Fibroblast of lung (primary cell): ENCODE results near the gene USP36. TPM values are rescaled to one million over a fixed set of nuclear protein-coding genes. Genes with fewer than 3 reads are reported as not detected.

ENCODE experiments used
- DNase-seq, 2 donors: peaks; one replicate each; pipeline versions ENCODE4 v3.0.0 to v3.0.0-alpha.2; 2010; ENCODE audit warnings: low read depth in 2 of 2
- H2AFZ ChIP-seq: 2 replicates; pipeline ENCODE4 v1.5.1; 2012; ENCODE audit warnings: low read length, control low read depth, inconsistent platforms
- H3K27ac ChIP-seq: 2 replicates; pipeline ENCODE4 v1.5.1; 2011; ENCODE audit warnings: low read length, control low read depth; ENCODE audit not compliant: insufficient read depth
- H3K27me3 ChIP-seq: 2 replicates; pipeline ENCODE4 v1.5.1; 2011; ENCODE audit warnings: mild to moderate bottlenecking, low read length; ENCODE audit not compliant: control insufficient read depth, insufficient read depth
- H3K36me3 ChIP-seq: 2 replicates; pipeline ENCODE4 v1.5.1; 2011; ENCODE audit warnings: low read length; ENCODE audit not compliant: control insufficient read depth, insufficient read depth
- H3K4me1 ChIP-seq: 2 replicates; pipeline ENCODE4 v1.5.1; 2011; ENCODE audit warnings: low read length; ENCODE audit not compliant: control insufficient read depth, insufficient read depth; ENCODE audit errors: extremely low read depth
- H3K4me2 ChIP-seq: 2 replicates; pipeline ENCODE4 v1.5.1; 2011; ENCODE audit warnings: low read length, control low read depth; ENCODE audit not compliant: insufficient read depth; ENCODE audit errors: extremely low read depth
- H3K4me3 ChIP-seq, 4 experiments: fragments of 200-600 bp in 1 of 4; sonication (generic) in 1 of 4; replicated peaks in 1 of 4; 2 replicates each; pipeline ENCODE4 v1.5.1; 2011 to 2016; ENCODE audit warnings: low read length in 4 of 4, low read depth in 3 of 4, mild to moderate bottlenecking in 3 of 4, control low read depth in 2 of 4, inconsistent platforms in 1 of 4, mixed read lengths in 1 of 4; ENCODE audit not compliant: insufficient read depth in 1 of 4; ENCODE audit errors: control extremely low read depth in 1 of 4
- H3K79me2 ChIP-seq: 2 replicates; pipeline ENCODE4 v1.5.1; 2012; ENCODE audit warnings: mild to moderate bottlenecking, low read length, inconsistent platforms; ENCODE audit not compliant: control insufficient read depth, insufficient read depth
- H3K9ac ChIP-seq: 2 replicates; pipeline ENCODE4 v1.5.1; 2011; ENCODE audit warnings: mild to moderate bottlenecking, low read length, control low read depth; ENCODE audit not compliant: insufficient read depth
- H3K9me3 ChIP-seq: 2 replicates; pipeline ENCODE4 v1.5.1; 2012; ENCODE audit warnings: low read depth, low read length; ENCODE audit not compliant: control insufficient read depth, insufficient read depth
- H4K20me1 ChIP-seq: 2 replicates; pipeline ENCODE4 v1.5.1; 2011; ENCODE audit warnings: low read length; ENCODE audit not compliant: control insufficient read depth, insufficient read depth; ENCODE audit errors: extremely low read depth
- CTCF ChIP-seq, 2 donors: IDR thresholded peaks in 1 of 2; conservative IDR thresholded peaks in 1 of 2; 1 replicate in 1 of 2; 2 replicates in 1 of 2; pipeline ENCODE4 v1.5.1; 2011 to 2012; ENCODE audit warnings: low read length in 2 of 2, control low read depth in 1 of 2, inconsistent platforms in 1 of 2, low read depth in 1 of 2, mild to moderate bottlenecking in 1 of 2
- EZH2 ChIP-seq: IDR thresholded peaks from 2 replicates; pipeline ENCODE4 v1.5.1; 2012; ENCODE audit warnings: low read length, control low read depth, mild to moderate bottlenecking; ENCODE audit errors: missing control alignments
- polyA plus RNA-seq, 2 donors: library from polyadenylated mRNA; depleted of rRNA in 1 of 2; stranded (reverse) in 1 of 2; unstranded in 1 of 2; fragments of >200 nt; gene quantifications; 2 replicates each; pipeline ENCODE4 v1.2.1, GENCODE V29; 2011 to 2012; ENCODE audit warnings: missing spikeins in 1 of 2
- total RNA-seq: library from RNA; depleted of rRNA; stranded (reverse); fragments of >200 nt; gene quantifications from 2 replicates; pipeline ENCODE4 v1.2.1, GENCODE V29; 2014

Gene USP36
- total and polyA plus RNA-seq, 2 donors (not counting 1 experiment from before 2014, with no cell fraction given): 15.4 to 18.3 TPM

DNA sequence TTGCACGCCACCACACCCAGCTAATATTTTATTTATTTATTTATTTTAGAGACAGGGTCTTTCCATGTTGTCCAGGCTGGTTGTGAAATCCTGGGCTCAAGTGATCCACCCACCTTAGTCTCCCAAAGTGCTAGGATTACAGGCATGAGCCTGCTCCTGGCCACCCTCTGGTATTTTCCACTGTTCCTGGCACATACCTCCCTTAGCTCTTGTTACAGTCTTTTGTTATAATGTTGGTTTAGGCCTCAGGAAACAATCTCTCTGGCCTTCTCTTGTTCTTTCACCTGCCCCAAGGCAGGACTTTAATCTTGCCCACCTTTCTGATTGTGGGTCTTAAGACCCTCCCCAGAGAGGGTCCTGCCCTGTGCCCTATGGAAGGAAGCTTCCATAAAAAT, 55.0 kb downstream of the USP36 start:
- no peak for TF ChIP-seq CTCF (conservative IDR thresholded peaks at IDR 0.05 in 1 of 2, IDR thresholded peaks at IDR 0.05 in 1 of 2; ENCODE audit: low read depth in 1 of 2, low read length in 2 of 2)
- Histone ChIP-seq H2AFZ (no peak overlapping the region), H3K4me1 (peaks cover 10% of the 10 kb centered on the region), H3K4me3 (no peak overlapping the region), H4K20me1 (no peaks in the 10 kb centered on the region), H3K27ac (no peak overlapping the region), H3K79me2 (peaks cover 5% of the 10 kb centered on the region), H3K9ac (no peak overlapping the region), H3K27me3 (no peaks in the 10 kb centered on the region), H3K9me3 (no peaks in the 10 kb centered on the region), H3K36me3 (no peaks in the 10 kb centered on the region), H3K4me2 (no peak overlapping the region)
- no peak for DNase-seq

DNA sequence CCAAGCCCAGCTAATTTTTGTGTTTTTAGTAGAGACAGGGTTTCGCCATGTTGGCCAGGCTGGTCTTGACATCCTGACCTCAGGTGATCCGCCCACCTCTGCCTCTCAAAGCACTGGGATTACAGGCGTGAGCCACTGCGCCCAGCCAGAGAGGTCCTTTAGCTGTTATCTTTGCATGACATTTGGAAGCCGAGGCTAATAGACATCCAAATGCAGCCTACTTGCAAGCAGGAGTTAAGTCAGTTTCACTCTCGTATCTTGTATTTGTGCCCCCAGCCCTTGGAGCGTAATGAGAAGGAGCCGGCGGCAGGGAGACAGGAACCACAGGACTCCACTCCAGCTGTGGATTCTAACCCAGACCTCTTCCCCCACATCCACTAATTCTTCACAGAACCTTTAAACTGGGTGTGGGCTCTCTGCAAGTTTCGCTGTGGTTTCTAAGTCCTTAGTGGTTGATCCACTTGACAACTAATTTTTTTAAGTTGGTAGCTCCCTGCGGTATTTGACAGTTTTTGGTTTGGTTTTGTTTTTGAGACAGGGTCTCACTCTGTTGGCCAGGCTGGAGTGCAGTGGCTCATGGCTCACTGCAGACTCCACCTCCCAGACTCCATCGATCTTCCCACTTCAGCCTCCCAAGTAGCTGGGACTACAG, 55.5 kb downstream of the USP36 start:
- Histone ChIP-seq H3K4me2 (no peak overlapping the region), H3K27ac (no peak overlapping the region), H2AFZ (no peak overlapping the region), H3K79me2 (peaks cover 8% of the 10 kb centered on the region), H3K4me3 (no peak overlapping the region), H3K9ac (no peak overlapping the region), H3K36me3 (no peaks in the 10 kb centered on the region), H3K9me3 (no peaks in the 10 kb centered on the region), H3K27me3 (no peaks in the 10 kb centered on the region), H3K4me1 (peaks cover 10% of the 10 kb centered on the region), H4K20me1 (no peaks in the 10 kb centered on the region)
- DNase-seq: no peak
- TF ChIP-seq CTCF (conservative IDR thresholded peaks at IDR 0.05 in 1 of 2, IDR thresholded peaks at IDR 0.05 in 1 of 2; ENCODE audit: low read depth in 1 of 2, low read length in 2 of 2): no peak
- TF ChIP-seq EZH2: no peak

DNA sequence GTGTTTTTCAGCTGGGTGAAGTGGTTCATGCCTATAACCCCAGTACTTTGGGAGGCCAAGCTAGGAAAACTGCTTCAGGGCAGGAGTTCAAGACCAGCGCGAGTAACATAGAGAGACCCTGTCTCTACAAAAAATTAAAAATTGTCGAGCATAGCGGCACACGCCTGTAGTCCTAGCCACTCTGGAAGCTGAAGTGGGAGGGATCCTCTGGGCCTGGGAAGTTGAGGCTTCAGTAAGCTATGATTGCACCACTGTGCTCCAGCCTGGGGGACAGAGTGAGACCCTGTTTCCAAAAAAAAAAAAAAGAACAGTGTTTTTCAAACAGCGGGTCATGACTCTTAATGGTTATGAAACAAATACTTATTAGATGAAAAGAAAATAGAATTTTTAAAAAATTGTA, 56.3 kb downstream of the USP36 start:
- no peak overlapping the region for H3K9ac ChIP-seq
- DNase-seq: no peak
- no peak overlapping the region for H3K4me2 ChIP-seq
- no peak overlapping the region for H3K4me3 ChIP-seq
- TF ChIP-seq CTCF (conservative IDR thresholded peaks at IDR 0.05 in 1 of 2, IDR thresholded peaks at IDR 0.05 in 1 of 2; ENCODE audit: low read depth in 1 of 2, low read length in 2 of 2): no peak
- no peak for TF ChIP-seq EZH2
- H3K36me3 ChIP-seq: no peaks in the 10 kb centered on the region
- H3K9me3 ChIP-seq: no peaks in the 10 kb centered on the region
- no peak overlapping the region for H2AFZ ChIP-seq
- peaks cover 3% of the 10 kb centered on the region for H3K4me1 ChIP-seq
- no peaks in the 10 kb centered on the region for H4K20me1 ChIP-seq
- no peak overlapping the region for H3K27ac ChIP-seq
- H3K27me3 ChIP-seq: no peaks in the 10 kb centered on the region
- H3K79me2 ChIP-seq: peaks cover 15% of the 10 kb centered on the region
